HEK293 (cell line): Measurements from ENCODE around the gene SBF2.

Experiments
- CTCF ChIA-PET: fragments of 350-600 bp; formaldehyde crosslinking; extraction: SDS; loops from one replicate; lab custom pipeline; 2021; ENCODE audit warnings: antibody characterized with exemption; lab: Yijun Ruan, JAX
- POLR2A ChIA-PET: fragments of 300-600 bp; formaldehyde crosslinking; extraction: SDS; loops from one replicate; lab custom pipeline; 2020; ENCODE audit warnings: antibody characterized with exemption, inconsistent platforms; lab: Yijun Ruan, JAX
- H3K27ac ChIP-seq: fragments of 200-500 bp; sonication (Bioruptor generic); 2 replicates; pipeline ENCODE4 v1.5.1; 2014; ENCODE audit warnings: low read depth, low read length, control low read depth, inconsistent platforms; ENCODE audit errors: extremely low read depth
- H3K36me3 ChIP-seq, 2 experiments: fragments of 200-500 bp in 1 of 2; sonication (Bioruptor generic) in 1 of 2; 1 replicate in 1 of 2; 2 replicates in 1 of 2; pipeline ENCODE4 v1.5.1; 2014 to 2017; ENCODE audit warnings: inconsistent platforms in 2 of 2, low read length in 2 of 2; ENCODE audit not compliant: control insufficient read depth in 2 of 2, insufficient read depth in 1 of 2
- H3K4me1 ChIP-seq: fragments of 200-500 bp; sonication (Bioruptor generic); 2 replicates; pipeline ENCODE4 v1.5.1; 2014; ENCODE audit warnings: mild to moderate bottlenecking, low read length, inconsistent platforms; ENCODE audit not compliant: control insufficient read depth, insufficient read depth
- H3K4me3 ChIP-seq: 2 replicates; pipeline ENCODE4 v1.5.1; 2011; ENCODE audit warnings: low read depth, mild to moderate bottlenecking, control low read depth, low read length, moderate library complexity
- H3K9me3 ChIP-seq: fragments of 200-500 bp; sonication (Bioruptor generic); 2 replicates; pipeline ENCODE4 v1.5.1; 2014; ENCODE audit warnings: low read depth, low read length, inconsistent platforms; ENCODE audit not compliant: control insufficient read depth, insufficient read depth
- ATF2 ChIP-seq: fragments of 450-650 bp; formaldehyde crosslinking; IDR thresholded peaks from 2 replicates; pipeline ENCODE4 v1.5.1; 2016; ENCODE audit warnings: missing biosample characterization, missing genetic modification characterization, low read depth
- BCL6B ChIP-seq: fragments of 450-650 bp; formaldehyde crosslinking; IDR thresholded peaks from 2 replicates; pipeline ENCODE4 v1.5.1; 2017; ENCODE audit warnings: missing biosample characterization, missing genetic modification characterization
- HOXC10 ChIP-seq: sonication (generic); formaldehyde crosslinking; IDR thresholded peaks from 2 replicates; pipeline ENCODE4 v1.8.1; 2023; ENCODE audit warnings: mild to moderate bottlenecking, missing genetic modification reagents
- MYNN ChIP-seq: fragments of 450-650 bp; formaldehyde crosslinking; IDR thresholded peaks from 2 replicates; pipeline ENCODE4 v1.5.1; 2016; ENCODE audit warnings: missing biosample characterization, missing genetic modification characterization, borderline replicate concordance
- ZBTB49 ChIP-seq: fragments of 450-650 bp; formaldehyde crosslinking; IDR thresholded peaks from 2 replicates; pipeline ENCODE4 v1.5.1; 2016; ENCODE audit warnings: missing biosample characterization, missing genetic modification characterization, low read depth
- ZFHX2 ChIP-seq: fragments of 450-650 bp; formaldehyde crosslinking; conservative IDR thresholded peaks from 2 replicates; pipeline ENCODE4 v1.5.1; 2016; ENCODE audit warnings: missing biosample characterization, missing genetic modification characterization
- ZNF18 ChIP-seq: fragments of 450-650 bp; formaldehyde crosslinking; IDR thresholded peaks from 2 replicates; pipeline ENCODE4 v1.5.1; 2016; ENCODE audit warnings: missing biosample characterization, missing genetic modification characterization
- ZNF214 ChIP-seq: fragments of 450-650 bp; formaldehyde crosslinking; IDR thresholded peaks from 2 replicates; pipeline ENCODE4 v1.5.1; 2017; ENCODE audit warnings: missing biosample characterization, mild to moderate bottlenecking, missing genetic modification characterization, borderline replicate concordance
- ZNF280D ChIP-seq: fragments of 450-650 bp; formaldehyde crosslinking; IDR thresholded peaks from 2 replicates; pipeline ENCODE4 v1.5.1; 2016; ENCODE audit warnings: missing biosample characterization, missing genetic modification characterization
- ZNF48 ChIP-seq: fragments of 450-650 bp; formaldehyde crosslinking; IDR thresholded peaks from 2 replicates; pipeline ENCODE4 v1.5.1; 2016; ENCODE audit warnings: missing biosample characterization, missing genetic modification characterization
- ZNF513 ChIP-seq: fragments of 450-650 bp; IDR thresholded peaks from 2 replicates; pipeline ENCODE4 v1.5.1; 2018; ENCODE audit warnings: missing biosample characterization, missing genetic modification characterization
- ZNF571 ChIP-seq: fragments of 450-650 bp; formaldehyde crosslinking; IDR thresholded peaks from 2 replicates; pipeline ENCODE4 v1.5.0; 2017; ENCODE audit warnings: missing biosample characterization, missing genetic modification characterization
- ZNF626 ChIP-seq: fragments of 450-650 bp; sonication (Bioruptor Pico); formaldehyde crosslinking; IDR thresholded peaks from 2 replicates; pipeline ENCODE4 v1.5.1; 2018; ENCODE audit warnings: missing biosample characterization, missing genetic modification characterization, inconsistent platforms
- ZNF645 ChIP-seq: fragments of 450-650 bp; formaldehyde crosslinking; IDR thresholded peaks from 2 replicates; pipeline ENCODE4; 2016; ENCODE audit warnings: missing biosample characterization, missing genetic modification characterization
- ZNF658 ChIP-seq: fragments of 450-650 bp; formaldehyde crosslinking; IDR thresholded peaks from 2 replicates; pipeline ENCODE4; 2016; ENCODE audit warnings: missing biosample characterization, missing genetic modification characterization
- ZNF768 ChIP-seq: fragments of 450-650 bp; formaldehyde crosslinking; IDR thresholded peaks from 2 replicates; pipeline ENCODE4 v1.5.1; 2018; ENCODE audit warnings: missing biosample characterization, mild to moderate bottlenecking, missing genetic modification characterization
- ZSCAN23 ChIP-seq: fragments of 450-650 bp; formaldehyde crosslinking; IDR thresholded peaks from 2 replicates; pipeline ENCODE4 v1.5.1; 2016; ENCODE audit warnings: missing biosample characterization, missing genetic modification characterization
- ZSCAN4 ChIP-seq: fragments of 450-650 bp; formaldehyde crosslinking; IDR thresholded peaks from 2 replicates; pipeline ENCODE4 v1.5.1; 2017; ENCODE audit warnings: missing biosample characterization, missing genetic modification characterization

The SBF2 gene

GRCh38 chr11:10076458-10077141 is 217.4 kb downstream of the SBF2 start (continued):
- no peak for TF ChIP-seq ZNF645

- H3K4me1 ChIP-seq, result no peaks in the 10 kb centered on the region
- TF ChIP-seq ZFHX2 (tag by site-specific recombination) (no peak), ZNF18 (no peak), MYNN (tag by site-specific recombination) (no peak), ZNF658 (tag by site-specific recombination) (no peak), BCL6B (no peak), ATF2 (tag by site-specific recombination) (no peak), HOXC10 (CRISPR knock-in tag) (no peak), ZNF768 (tag by site-specific recombination) (no peak), ZNF571 (tag by site-specific recombination) (no peak), ZSCAN23 (tag by site-specific recombination) (no peak), ZNF48 (no peak)
- TF ChIP-seq, all 188 proteins: peak for 0
- H3K4me3 ChIP-seq, result no peak overlapping the region
- no peak overlapping the region for H3K27ac ChIP-seq
- H3K9me3 ChIP-seq, result no peaks in the 10 kb centered on the region
- CTCF ChIA-PET, result interaction anchor here (1.1 kb wide), 1 partner anchor 13 kb away, joined by 3 read pairs; no protein-coding TSS in a partner anchor
- H3K36me3 ChIP-seq, result no peaks in the 10 kb centered on the region
- POLR2A ChIA-PET, result no interaction called here
Measured at GRCh38 chr11:10075141-10075540, 218.9 kb downstream of the SBF2 start.

- Histone ChIP-seq H3K4me3 (no peak overlapping the region), H3K9me3 (no peaks in the 10 kb centered on the region), H3K36me3 (no peaks in the 10 kb centered on the region), H3K27ac (no peak overlapping the region), H3K4me1 (no peaks in the 10 kb centered on the region)
- POLR2A ChIA-PET, result no interaction called here
- CTCF ChIA-PET, result no interaction called here
- no peak for TF ChIP-seq ZNF626 (tag by site-specific recombination)
- no peak for TF ChIP-seq ZBTB49
- TF ChIP-seq ZNF214, result no peak
- TF ChIP-seq ZNF48, result no peak
- no peak for TF ChIP-seq ZNF513 (tag by site-specific recombination)
- no peak for TF ChIP-seq ZNF280D (tag by site-specific recombination)
- TF ChIP-seq ZSCAN4, result no peak
Measured at GRCh38 chr11:10072841-10073240, 221.2 kb downstream of the SBF2 start.
